GM19452 (cell line): ENCODE results near the gene TAF11L3.
"Not testable (repeated sequence)": the region's sequence is repeated elsewhere in the genome, so short reads cannot be mapped to it uniquely, and the experiment has no call there.

Experiments
- ATAC-seq: cut with Tn5 transposase; IDR thresholded peaks from one replicate; pipeline ENCODE4 v1.9.1; 2021; ENCODE audit not compliant: unreplicated experiment

Gene TAF11L3

GRCh38 chr5:17518067-17518466, at the start of gene TAF11L3:
TAF11L3 (plus strand) TSS chr5:17518367.
- ATAC-seq: not testable (repeated sequence)

- no peak for ATAC-seq
These were observed 48.1 kb upstream of the TAF11L3 start for GRCh38 chr5:17470064-17470463.

- not testable (repeated sequence) for ATAC-seq
These were observed 43.1 kb upstream of the TAF11L3 start for GRCh38 chr5:17475064-17475463.

GRCh38 chr5:17477043-17477442, 41.1 kb upstream of the TAF11L3 start:
- ATAC-seq: no peak

GRCh38 chr5:17477573-17478265, 40.4 kb upstream of the TAF11L3 start:
- no peak for ATAC-seq

GRCh38 chr5:17481378-17481777, 36.8 kb upstream of the TAF11L3 start:
- ATAC-seq: no peak

- ATAC-seq: no peak
These were observed 35.4 kb upstream of the TAF11L3 start for GRCh38 chr5:17482790-17483189.

- not testable (repeated sequence) for ATAC-seq
These were observed 31.5 kb upstream of the TAF11L3 start for GRCh38 chr5:17486464-17487173.

- no peak for ATAC-seq
These were observed 31.0 kb upstream of the TAF11L3 start for GRCh38 chr5:17487174-17487512.

GRCh38 chr5:17491257-17491656, 26.9 kb upstream of the TAF11L3 start:
- not testable (repeated sequence) for ATAC-seq

- no peak for ATAC-seq
These were observed 25.4 kb upstream of the TAF11L3 start for GRCh38 chr5:17492770-17493169.

- no peak for ATAC-seq
These were observed 20.7 kb upstream of the TAF11L3 start for GRCh38 chr5:17497446-17497845.

- ATAC-seq: not testable (repeated sequence)
These were observed 20.2 kb upstream of the TAF11L3 start, which contains the start of gene TAF11L2 for GRCh38 chr5:17497931-17498330. TAF11L2 (plus strand) TSS chr5:17498231.

- ATAC-seq: no peak
These were observed 6.3 kb upstream of the TAF11L3 start for GRCh38 chr5:17511775-17512325.

GRCh38 chr5:17517526-17517925, 641 bp upstream of the TAF11L3 start:
- ATAC-seq: not testable (repeated sequence)

- ATAC-seq: not testable (repeated sequence)
These were observed 1.3 kb downstream of the TAF11L3 start for GRCh38 chr5:17519508-17519907.

GRCh38 chr5:17521501-17521900, 3.3 kb downstream of the TAF11L3 start, which contains the start of gene TAF11L4:
TAF11L4 (plus strand) TSS chr5:17521801.
- not testable (repeated sequence) for ATAC-seq

GRCh38 chr5:17524935-17525334, 6.8 kb downstream of the TAF11L3 start, which contains the start of gene TAF11L5:
TAF11L5 (plus strand) TSS chr5:17525235.
- ATAC-seq: not testable (repeated sequence)

- ATAC-seq: not testable (repeated sequence)
These were observed 8.3 kb downstream of the TAF11L3 start for GRCh38 chr5:17526504-17526903.

GRCh38 chr5:17528369-17528768, 10.2 kb downstream of the TAF11L3 start, which contains the start of gene TAF11L6:
TAF11L6 (plus strand) TSS chr5:17528669.
- not testable (repeated sequence) for ATAC-seq
